ENCODE measurements around the gene ZMYND10.

ZMYND10 gene

DNA sequence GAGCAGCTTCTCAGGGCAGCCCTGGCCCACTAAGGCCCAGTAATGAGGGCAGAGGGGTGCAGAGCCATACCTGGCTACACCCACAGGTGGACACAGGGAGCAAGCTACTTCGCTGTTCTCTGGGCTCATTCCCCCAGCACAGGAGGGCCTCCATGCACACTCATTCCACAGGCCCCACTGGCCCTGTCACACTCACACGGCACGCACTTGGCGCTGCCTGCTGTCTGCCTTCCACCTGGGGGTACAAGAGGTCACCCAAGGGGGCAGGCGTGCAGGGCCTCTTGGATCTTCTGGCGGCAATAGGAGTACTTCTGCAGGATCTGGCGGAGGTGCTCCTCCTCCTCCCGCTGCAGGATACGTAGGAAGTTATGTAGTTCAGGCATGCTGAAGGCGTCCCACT lies 15.2 kb downstream of the ZMYND10 start:
- FAIRE-seq (no peak), DNase-seq (ENCODE audit: extremely low spot score, insufficient read length, low read depth) (no peak)

DNA sequence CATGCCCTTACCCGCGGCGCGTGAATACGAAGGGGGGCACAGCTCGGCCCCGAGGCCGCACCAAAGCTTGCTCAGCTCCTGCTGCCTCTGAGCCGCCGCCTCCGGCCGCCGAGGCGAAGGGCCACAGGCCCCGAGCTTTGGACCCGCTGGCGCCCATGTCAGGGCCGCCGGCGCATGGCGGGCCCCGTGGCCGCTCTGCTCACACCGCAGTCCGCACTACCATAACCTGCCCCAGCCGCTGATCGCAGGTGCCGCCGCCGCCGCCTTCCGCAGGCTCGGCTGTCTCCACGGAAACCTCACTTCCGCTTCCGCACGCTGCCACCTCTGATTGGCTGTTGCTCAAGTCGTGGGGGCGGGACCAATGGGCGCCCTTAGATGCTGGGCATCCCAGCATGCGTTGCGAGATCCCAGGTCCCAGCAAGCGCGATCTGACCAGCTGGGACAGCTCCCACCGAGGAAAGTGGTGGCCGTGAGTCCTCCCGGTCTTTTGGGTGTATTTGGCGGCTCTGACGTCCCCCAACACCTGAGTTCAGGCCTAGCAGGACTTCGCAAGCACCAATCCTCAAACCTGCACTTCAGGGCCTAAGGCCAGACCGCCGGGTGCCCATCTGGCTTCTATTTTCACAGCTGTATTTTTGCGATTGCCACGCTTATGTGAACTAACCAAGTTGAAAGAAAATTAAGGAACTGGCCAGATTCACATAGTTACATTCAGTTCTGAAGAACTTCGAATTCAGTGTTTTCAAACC lies 17.4 kb downstream of the ZMYND10 start, which contains the start of gene TUSC2:
Gene TUSC2, minus strand, starts transcription at position 281 of the 749 bp plus-strand sequence. Its CDS starts 124 bp downstream, at position 157.
- DNase-seq (ENCODE audit: extremely low spot score, insufficient read length, low read depth) (peak; percentile 92), FAIRE-seq (peak; percentile 97)

DNA sequence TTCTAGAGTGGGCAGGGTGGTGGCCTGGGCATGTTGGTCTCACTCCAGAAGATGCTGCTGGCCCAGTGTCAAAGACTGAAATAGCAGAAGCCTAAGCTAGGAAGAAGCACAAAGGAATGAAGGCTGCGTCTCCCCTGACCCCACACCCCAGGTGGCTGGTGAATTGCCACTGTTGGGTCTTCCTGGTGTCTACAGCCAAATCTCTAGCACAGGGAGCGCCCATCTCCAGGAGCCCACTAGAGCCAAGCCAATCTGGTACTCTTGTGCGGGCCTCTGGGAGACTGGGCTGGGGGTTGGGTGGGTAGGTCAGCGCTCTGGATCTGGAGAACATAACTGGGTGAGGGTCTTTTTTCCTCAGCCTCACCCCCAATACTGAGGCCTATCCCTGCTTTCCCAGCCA lies 18.4 kb downstream of the ZMYND10 start:
- no peak for DNase-seq (ENCODE audit: extremely low spot score, insufficient read length, low read depth)
- no peak for FAIRE-seq

DNA sequence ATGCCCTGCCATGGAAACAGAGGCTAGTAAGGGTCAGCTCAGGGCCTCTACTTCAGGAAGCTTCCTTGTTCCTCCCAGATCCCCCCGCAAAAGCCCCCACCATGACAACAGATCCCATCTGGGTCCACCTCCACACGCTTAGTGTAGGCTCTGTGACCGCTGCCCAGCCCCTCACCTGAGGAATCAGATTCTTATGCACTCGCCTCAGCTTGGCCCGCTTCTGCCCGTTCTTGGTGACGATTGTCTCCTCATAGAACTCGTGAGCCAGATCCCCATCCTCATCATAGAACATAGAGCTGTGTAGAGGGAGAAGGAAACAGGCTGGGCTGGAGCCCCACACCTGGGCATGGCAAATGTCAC lies 19.4 kb downstream of the ZMYND10 start:
- DNase-seq (ENCODE audit: extremely low spot score, insufficient read length, low read depth), result no peak
- FAIRE-seq, result no peak

DNA sequence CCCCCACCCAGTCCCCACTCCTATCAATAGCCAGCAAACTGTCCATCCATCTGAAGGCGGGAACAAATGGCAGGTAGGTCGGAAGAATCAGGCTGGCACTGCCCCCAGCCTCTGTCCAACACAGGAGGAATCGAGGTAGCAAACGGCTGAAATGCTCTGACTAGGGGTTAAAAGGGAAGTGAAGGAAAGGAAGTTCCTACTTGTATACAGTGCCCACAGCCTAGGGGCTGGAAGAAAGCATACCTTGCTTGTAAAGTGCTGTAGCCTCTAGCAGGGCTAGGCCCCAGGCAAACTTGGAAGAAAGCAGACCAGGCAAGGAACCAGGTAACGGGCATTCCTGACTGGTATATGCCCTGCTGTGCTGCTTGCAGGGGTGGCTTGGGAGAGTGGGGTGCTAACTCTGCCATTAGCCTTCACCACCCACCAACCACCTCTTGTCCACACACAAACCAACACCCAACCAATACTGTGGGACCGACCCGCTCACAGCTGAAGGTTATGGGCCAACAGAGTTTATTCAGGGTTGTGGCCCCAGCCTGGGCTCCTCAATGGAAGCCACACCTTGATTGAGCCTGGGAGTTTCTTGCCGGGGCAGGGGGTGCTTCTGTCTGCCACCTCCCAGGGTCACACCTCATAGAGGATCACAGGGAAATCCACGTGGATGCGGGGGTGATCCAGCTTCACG lies 19.9 kb downstream of the ZMYND10 start:
- FAIRE-seq (no peak), DNase-seq (ENCODE audit: extremely low spot score, insufficient read length, low read depth) (no peak)

DNA sequence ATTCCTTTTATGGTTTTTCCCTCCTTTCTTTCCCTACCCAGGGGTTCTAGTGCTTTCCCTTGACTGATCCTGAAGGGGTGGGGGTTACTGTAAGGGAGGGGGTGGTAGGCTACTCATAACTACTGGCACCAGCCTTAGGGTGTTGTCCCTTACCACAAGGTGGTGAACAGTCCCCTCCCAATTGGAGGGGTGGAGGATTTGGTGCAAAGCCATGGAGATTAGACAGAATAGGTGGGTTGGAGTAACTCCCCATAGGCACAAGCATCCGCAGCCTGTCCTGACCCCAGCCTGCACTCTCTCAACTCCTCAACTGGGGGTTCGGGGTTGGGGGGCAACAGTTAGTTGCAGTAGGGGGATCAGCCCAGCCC lies 20.4 kb downstream of the ZMYND10 start:
- no peak for FAIRE-seq
- no peak for DNase-seq (ENCODE audit: extremely low spot score, insufficient read length, low read depth)

DNA sequence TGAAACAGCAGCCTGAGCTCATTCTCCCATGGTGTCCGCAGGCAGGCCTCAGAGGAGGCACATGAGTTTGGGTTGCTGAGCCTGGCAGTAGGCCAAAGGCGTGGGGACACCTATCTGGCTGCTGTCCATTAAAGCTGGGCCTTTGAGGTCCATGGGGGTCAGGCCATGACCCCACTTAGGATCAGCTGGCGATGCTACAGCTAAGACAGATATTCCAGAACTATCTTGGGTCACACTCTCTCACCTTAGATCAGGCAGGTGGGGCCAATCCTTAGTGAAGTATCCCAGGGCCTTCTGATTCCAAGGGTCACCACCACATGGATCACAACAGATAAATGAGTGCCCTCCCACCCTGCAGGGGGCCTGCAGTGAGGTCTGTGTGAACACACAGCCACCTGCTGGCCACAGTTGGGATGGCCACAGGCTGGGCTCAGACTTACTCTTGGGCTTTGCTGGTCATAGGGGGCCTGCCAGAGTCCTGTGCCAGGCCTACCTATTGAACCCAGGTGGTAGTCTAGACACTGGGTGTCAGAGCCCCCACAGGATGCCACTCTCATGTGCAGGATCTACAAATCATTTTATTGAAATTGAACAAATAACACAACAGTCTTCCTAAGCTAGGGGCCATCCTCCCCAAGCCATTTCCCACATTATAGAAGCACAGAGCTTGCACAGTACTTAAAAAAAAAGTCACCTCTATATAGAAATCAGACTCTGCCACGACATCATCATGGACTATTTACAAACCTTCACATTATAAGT lies 21.0 kb downstream of the ZMYND10 start:
- FAIRE-seq (peak; percentile 76), DNase-seq (ENCODE audit: extremely low spot score, insufficient read length, low read depth) (no peak)

DNA sequence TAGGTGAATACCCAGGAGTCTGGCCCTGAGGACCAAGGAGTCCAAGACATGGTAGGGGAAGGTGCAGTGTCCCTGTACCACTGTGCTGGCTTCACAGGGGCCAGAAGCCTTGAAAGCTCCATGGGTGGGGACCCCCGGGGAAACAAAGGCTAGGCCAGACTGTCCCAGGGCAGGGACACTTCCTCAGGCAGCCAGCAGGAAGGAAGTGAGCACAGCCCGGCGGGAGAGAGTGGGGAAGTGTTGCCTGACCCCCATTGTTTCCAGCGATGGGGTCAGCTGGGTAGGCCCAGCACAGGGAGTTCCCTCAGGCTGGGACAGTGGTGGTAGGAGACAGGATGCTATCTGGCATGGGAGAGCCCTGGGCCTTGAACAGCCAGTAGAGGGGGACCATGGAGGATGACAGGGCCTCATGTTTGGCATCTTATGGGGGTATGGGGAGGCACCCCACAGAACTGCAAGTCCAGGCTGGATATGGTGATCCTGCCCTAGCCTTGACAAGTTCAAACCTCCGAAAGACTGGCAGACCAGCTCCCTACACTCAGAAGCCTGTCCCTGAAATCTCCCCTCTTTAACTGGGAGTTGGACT lies 21.8 kb downstream of the ZMYND10 start:
- FAIRE-seq, result no peak
- no peak for DNase-seq (ENCODE audit: extremely low spot score, insufficient read length, low read depth)

DNA sequence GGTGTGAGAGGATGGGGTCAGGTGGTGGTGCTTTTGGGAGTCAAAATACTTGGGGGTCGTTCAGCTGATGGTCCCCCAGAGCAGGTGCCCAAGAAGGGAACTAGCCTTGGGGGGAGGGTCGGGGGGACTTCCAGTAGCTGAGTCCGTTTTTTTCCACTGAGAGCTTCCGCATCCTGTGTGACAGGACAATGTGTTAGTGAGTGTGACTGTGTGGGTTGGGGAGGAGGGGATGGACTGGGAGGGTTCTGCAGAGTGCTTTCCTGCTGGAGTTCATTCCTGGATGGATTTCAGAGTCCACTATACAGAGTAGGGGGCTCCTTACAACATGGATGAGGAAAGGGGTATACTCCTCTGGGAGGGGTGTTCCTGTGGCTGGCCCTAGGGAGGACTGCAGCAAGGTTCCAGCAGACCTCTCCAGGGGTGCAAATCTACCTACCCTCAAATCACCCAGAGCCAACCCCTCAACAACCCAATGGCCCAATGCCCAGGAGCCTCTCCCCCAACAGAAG lies 22.4 kb downstream of the ZMYND10 start:
- DNase-seq (ENCODE audit: extremely low spot score, insufficient read length, low read depth) (no peak), FAIRE-seq (no peak)

DNA sequence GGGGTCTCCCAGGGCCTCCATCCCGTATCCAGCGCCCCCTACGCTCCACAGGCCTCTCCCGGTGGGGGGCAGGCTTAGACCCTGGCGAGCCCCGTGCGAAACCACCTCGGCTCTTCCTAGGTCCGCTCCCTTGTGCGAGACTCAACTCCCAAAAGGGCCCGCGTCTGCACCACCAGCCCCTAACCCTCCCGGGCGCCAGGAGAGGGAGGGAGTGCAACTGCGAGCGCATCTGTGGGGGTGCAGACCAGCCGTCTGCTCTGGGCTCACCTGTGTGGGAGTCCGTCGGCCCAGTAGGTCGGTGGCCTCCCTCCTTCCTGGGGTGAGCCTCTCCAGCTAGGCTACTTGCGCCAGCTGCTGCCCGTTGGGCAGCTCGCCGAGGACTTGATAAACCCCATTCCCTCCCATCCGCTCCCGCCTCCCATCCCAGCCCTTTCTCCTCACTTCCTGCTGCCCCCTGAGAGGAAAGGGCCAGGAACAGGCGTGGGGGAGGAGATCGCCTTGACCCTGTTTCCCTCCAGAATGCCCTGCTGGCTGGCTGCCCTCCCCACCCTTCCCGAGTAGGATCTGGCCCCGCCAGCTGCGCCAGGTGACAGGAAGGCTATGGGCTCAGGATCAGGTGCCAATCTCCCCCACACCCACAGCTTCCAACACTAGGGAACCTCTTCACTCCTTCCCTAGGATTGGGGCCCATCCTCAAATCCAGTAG lies 23.0 kb downstream of the ZMYND10 start, which contains the start of gene HYAL2:
Gene HYAL2, minus strand, starts transcription at position 360 of the 706 bp plus-strand sequence. CDS start 2,256 bp downstream, outside the sequence.
- FAIRE-seq (no peak), DNase-seq (ENCODE audit: extremely low spot score, insufficient read length, low read depth) (no peak)

DNA sequence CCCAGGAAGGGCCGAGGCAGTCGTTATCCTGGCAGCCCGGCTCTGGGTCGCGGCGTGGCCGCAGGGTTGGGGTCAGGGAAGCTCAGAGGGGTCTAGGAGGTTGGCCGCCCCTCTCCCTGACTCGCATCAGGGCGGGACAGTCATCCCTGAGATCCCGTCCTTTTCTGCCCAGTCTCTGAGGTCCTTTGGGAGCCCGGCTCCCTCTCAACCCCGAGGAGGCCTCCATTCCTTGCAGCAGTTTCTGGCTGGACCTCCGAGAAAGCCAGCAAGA lies 23.5 kb downstream of the ZMYND10 start:
- FAIRE-seq, result no peak

DNA sequence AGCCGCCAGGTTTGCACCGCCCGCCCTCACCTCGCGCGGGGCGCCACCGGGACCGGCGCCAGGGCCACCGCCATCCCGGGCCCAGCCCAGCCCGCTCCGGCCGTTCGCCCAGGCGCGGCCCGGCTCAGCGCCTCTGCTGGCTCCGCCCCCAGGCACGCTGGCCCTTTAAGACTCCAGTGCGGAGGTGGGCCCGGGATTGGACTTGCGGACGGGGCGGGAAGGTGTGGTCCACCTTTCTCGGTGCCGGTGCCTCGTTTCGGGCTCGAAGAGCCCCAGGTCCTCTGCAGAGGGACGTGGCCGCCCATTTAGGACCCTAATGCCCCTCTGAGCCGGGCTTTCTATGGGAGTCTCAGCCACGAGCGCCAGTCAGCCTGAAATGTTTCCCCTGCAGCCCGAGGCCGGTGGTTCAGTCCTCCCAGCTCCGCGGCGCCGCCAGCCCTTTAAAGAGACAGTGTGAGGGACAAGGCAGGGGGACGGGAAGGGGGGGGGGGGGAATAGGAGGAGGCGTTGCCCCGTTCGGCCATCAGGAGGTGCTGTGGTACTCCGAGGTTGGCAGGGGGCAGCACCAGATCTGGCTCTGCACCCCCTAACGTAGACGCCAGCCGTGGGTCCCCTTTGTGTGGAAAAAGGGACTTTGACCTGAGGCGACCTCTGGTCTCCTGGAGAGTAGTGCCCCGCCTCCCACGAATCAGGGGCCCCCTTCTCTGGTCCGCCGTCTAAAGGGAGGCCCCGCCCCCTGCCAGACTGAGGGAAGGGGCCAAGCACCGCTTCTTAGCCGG lies 24.0 kb downstream of the ZMYND10 start:
- DNase-seq (ENCODE audit: extremely low spot score, insufficient read length, low read depth) (no peak), FAIRE-seq (peak; percentile 77)

More for the DNA sequence above, 23.5 kb downstream of the ZMYND10 start:
- no peak for DNase-seq (ENCODE audit: extremely low spot score, insufficient read length, low read depth)

DNA sequence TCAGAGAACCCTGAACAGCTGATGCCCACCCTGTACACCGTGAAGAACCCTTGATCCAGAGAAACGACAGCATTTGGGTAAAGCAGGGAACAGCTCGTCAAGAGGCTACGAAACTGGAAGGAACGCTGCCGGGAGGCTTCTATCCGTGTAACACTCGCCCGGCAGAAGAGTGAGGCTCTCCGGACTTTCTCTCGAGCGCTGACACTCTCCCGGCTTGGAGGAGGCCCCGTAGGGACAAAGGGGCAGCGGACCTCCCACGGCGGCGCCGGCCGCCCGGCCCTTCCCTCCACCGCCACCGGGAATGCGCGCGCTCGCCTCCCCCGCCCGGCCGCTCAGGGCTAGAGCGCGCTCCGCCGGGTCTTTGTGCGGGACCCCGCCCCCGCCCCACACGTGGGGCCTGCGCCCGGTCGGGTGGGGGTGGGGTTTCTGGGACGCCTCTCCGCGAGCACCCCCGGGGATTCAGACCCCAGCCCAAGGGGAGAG lies 24.6 kb downstream of the ZMYND10 start:
- DNase-seq (ENCODE audit: extremely low spot score, insufficient read length, low read depth) (no peak), FAIRE-seq (peak; percentile 61)

DNA sequence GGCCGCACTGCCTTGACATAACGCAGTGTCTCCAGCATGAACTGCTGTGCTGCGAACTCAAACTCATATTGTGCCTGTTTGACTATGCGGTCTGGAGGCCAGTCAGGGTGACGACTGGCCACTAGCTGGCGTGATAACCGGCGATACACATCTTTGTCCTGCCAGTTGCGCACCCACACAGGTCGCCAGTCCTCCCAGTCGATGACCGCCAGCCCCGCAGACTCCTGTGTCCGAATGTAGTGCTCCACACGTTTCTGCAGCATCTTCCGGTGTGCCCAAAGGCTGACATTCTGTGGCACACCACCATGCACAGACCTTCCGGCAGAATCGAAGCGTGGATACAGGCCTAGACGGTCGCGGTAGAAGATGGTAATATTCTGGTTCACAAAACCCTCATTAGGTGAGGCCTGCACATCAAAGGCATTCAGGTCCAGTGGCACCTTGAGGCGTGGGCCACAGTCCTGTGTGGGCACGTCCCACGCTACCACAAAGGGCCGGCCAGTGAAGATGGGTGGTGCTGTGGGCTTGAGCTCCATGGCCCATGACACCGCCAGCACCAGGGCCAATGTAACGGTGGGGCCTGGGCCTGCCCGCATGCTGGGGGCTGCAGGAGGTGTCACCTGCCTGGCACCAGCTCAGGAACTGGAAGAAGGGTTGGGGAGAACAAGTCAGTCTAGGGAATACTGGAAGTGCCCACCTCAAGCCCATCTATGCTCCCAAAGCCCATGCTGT lies 25.5 kb downstream of the ZMYND10 start:
- DNase-seq (ENCODE audit: extremely low spot score, insufficient read length, low read depth) (no peak), FAIRE-seq (no peak)

DNA sequence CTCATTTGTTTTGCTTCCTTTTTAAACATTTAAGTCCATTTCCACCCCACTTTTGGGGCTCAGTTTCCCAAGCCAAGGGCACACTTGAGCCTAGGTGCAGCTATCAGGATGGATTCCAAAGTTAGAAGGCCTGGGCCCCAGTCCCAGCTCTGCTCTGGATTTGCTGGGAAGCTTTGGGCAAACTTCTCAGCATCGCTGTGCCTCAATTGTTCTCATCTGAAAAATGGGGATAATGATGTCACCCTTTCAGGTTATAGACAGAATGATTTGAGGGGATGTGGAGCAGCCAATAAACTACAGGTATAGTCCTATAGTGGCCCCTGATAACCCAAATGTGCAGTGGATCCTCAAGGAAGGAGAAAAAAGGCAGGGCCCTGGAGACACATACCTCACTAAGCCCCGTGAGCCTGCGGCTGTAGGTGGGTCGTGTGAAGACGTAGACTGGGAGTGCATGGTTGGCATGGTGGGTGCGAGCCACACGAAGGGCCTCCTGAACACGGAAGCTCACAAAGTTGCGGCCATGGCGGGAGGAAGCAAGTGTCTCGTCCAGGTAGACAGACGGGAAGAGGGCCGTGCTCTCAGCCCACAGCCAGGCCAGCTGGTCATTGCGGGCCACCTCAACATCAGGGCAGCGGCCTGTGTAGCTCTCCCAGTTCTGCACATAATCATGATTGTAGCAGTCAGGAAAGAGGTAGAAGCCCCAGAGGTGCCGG lies 26.2 kb downstream of the ZMYND10 start:
- no peak for DNase-seq (ENCODE audit: extremely low spot score, insufficient read length, low read depth)
- no peak for FAIRE-seq

DNA sequence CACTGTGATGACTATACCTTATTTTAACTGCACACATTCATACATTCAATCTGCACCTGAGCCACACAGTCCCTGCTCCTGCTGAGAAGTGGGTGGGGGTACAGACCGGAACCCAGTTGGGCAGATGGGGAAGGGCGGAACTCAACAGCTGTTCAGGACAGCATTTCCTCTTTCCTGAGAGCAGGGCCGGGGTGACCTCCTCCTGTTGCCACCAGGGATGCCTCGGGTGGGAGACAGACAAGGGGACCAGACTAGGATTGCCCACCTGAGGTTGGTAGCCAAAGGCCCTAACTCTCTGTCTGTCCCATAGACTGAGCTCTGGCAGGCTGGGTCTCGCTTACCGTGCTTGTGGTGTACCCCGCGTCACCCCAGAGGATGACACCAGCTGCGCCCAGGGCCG lies 26.9 kb downstream of the ZMYND10 start:
- no peak for DNase-seq (ENCODE audit: extremely low spot score, insufficient read length, low read depth)

DNA sequence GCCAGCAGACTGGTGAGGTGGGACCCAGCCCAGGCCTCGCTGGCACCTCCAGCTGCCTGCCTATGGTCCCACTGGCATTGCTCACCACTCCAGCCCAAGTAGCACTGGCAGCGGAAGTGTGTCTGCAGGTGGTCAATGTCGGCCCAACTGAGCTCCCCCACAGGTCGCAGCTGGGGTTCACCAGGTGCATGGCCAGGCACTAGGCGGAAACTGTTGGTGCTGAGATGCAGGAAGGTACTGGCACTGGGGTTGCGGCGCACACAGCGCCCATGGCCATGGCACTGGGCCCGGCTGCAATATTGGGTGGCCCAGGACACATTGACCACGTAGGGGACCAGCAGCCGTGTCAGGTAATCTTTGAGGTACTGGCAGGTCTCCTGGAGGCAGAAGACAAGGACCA lies 27.4 kb downstream of the ZMYND10 start:
- no peak for FAIRE-seq

More for the DNA sequence above, 26.9 kb downstream of the ZMYND10 start:
- no peak for FAIRE-seq

DNA sequence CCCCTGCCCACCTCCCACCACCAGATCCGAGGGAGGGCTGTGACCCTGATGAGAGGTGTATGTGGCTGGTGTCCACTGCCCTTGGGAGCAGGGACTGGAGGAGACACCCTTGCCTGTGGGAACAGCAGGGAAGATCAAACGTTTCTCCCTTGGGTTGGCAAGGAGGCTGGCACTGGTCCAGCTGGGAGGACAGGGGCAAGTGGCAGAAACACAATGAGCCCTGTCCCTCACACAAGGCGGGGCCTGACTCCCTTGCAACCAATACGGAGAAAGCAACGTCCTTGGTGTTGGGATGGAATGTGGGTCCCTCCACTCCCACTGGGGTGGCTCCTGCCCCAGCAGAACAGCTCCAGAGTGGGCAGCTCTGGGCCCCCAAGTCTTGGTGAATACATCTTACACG lies 28.2 kb downstream of the ZMYND10 start:
- FAIRE-seq (no peak), DNase-seq (ENCODE audit: extremely low spot score, insufficient read length, low read depth) (no peak)

More for the DNA sequence above, 27.4 kb downstream of the ZMYND10 start:
- DNase-seq (ENCODE audit: extremely low spot score, insufficient read length, low read depth), result no peak
